ENCODE results near the gene GPER1. TPM values are rescaled to one million over a fixed set of nuclear protein-coding genes. Genes with fewer than 3 reads are reported as not detected.

GPER1 gene
- total RNA-seq, 1 experiment from 2014 or later: 0.40 TPM

GRCh38 chr7:1087465-1087814 lies 473 bp upstream of the GPER1 start:
- DNase-seq (ENCODE audit: low read depth): no peak

- DNase-seq (ENCODE audit: low read depth): no peak
Measured at GRCh38 chr7:1090236-1090635, 2.3 kb downstream of the GPER1 start.

DNA sequence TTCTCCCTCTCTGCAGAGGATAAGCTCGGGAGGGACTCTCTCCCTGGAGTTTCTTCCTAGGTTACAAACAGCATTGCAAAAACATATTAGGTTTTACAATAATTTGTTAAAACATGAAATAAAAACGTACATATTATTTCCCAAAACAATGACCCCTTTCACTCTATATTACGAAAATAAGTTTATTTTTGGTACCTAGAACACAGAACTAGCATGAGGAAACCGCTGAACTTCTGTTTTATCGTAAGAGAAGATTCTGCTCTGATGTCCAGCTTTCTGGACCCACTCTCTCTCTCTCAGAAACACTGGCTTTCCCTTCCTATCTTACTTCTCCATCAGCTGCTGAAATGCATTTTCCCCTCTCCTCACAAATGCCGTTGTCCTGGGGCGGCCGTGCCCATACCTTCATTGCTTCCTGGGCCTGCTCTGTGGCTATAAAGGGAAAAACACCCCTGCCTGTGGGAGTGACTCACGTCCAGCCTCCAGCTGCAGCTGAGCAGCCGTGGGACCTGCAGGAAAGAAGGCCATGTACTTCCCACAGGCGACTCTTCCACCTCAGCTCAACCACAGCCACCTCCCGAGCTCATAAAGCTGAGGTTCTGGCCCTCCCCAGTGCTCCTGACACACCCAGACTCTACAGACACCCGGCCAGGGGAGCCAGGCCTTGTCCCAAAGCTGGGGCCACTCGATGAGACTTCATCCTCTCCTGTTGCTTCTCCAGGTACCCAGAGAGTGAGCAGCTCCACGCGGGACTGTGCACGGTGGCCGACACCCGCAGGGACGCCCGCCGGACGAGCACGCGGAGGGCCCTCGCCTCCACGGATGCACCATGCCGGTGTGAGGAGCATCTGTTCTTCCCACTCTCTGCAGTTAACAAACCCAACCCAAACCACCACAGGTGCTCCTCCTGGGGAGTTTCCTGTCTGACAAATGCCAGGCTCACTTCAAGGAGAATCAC lies 3.1 kb downstream of the GPER1 start:
- DNase-seq (ENCODE audit: low read depth): no peak

- DNase-seq (ENCODE audit: low read depth): no peak
Measured at GRCh38 chr7:1091644-1092027, 3.7 kb downstream of the GPER1 start.

GRCh38 chr7:1092161-1092632 lies 4.3 kb downstream of the GPER1 start:
- no peak for DNase-seq (ENCODE audit: low read depth)

DNA sequence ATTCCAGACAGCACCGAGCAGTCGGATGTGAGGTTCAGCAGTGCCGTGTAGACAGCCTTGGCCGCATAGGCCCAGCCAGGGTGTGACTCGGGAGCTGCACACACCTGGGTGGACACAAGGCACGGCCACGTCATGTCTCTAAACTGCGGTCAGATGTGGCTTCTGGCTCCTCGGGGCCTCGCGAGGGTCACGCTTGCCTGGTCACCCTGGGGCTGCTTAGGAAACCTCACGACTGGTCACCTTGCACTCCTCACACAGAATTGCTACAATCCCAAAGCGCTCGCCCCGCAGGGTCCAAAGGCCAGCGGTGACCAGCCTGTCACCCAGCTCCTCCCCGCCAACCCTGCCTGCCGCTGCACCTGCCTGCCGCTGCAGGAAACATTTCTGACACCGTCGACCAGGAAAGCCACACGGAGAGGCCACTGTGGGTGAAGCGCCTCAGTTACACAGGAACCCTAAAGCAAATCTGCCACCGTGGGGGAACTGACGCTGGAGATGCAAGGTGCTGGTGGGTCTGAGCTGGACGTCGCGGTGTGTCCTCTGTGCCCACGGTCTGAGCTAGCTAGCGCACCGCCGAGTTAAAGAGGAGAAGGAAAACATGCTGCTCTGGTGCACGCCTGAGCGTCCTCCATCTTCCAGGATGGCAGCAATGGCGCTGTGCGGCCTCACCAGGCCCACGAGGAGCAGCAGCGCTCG lies 5.0 kb downstream of the GPER1 start:
- DNase-seq (ENCODE audit: low read depth): no peak

DNA sequence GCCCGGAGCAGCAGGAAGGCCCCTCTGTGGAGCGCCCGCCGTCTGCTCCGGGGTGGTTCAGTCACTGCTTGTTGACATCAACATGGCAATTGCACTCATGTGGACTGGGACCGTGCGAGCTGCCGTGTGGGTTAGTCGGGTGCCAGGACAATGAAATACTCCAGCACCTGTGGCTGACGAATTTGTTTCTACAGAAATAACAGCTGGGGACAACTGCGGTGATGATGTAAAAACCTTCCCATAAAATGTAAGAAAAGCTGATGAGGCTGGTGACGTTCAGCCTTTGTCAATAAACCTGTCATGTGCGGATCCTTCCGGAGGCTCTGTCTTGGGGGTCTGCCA lies 5.6 kb downstream of the GPER1 start:
- DNase-seq (ENCODE audit: low read depth): no peak

- no peak for DNase-seq (ENCODE audit: low read depth)
Measured at GRCh38 chr7:1093916-1094508, 6.1 kb downstream of the GPER1 start.

- no peak for DNase-seq (ENCODE audit: low read depth)
Measured at GRCh38 chr7:1094870-1095269, 7.0 kb downstream of the GPER1 start.

DNA sequence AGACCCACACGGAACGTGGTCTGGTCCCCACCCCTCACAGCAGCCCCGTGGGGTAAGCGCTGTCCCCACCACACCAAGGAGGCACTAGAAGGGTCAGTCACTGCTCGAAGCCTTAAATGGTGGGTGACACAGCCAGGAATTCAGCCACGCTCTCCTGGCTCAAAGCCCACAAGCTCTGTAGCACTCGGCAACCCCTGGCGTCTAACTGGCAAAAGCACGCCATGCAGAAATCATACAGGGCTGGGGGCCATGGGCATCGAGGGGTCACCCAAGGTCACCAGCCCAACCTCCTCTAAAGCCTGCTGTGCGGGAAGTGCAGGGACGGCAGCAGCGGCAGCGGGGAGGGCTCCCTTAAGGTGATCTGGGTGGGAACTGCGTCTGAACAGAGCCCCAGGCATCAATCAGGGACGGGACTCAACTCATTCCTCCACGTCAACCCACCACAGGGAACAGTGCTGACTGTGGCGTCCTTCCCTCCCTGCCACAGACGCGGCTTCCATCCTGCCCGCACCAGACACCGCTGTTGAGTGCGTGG lies 7.8 kb downstream of the GPER1 start:
- DNase-seq (ENCODE audit: low read depth): no peak

DNA sequence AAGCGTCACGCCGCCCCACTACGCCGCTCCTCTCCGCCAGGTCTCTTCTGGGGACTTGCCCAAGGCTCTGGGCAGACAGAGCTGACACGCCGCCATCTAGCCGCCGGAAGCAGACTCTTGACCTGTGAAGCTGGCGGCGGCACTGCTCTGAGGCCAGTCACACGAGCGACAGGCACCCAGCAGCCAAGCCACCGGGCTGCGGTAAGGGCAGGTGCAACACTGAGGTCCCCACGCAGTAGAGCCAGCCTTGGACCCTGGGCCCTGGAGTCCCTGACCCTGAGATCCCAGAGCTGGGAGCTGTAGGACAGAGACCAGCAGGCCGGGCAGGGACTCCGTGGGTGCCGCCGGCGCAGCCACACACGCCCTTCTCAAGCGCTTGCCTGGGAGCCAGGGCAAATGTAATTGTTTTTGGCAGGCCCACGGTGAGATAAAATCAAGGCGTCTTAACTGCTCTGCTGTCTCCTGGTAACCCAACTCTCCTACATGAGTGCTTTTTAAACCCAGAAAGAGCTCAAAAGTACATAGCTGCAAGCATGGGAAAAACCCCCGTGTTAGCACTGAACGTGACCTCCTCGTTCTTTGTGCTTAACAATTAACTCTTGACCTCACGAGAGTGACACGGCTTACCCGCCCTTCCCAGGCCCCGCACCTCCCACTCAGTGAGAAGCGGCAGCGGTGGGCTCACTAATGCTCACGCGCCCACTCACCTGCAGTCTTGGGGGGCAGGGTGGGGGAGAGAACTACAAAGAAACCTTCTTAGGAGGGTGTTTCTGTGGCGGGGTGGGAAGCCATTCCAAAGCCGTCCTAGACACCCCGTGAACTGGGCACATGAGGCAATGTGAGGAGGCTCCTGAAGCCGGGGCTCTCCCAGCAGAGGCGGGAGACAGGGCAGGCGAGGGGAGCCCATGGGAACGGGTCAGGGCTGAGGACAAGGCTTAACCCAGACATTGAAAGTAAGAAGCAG lies 8.5 kb downstream of the GPER1 start:
- no peak for DNase-seq (ENCODE audit: low read depth)

- DNase-seq (ENCODE audit: low read depth): no peak
Measured at GRCh38 chr7:1097120-1097504, 9.2 kb downstream of the GPER1 start.

GRCh38 chr7:1098243-1099153 lies 10.6 kb downstream of the GPER1 start:
- no peak for DNase-seq (ENCODE audit: low read depth)

DNA sequence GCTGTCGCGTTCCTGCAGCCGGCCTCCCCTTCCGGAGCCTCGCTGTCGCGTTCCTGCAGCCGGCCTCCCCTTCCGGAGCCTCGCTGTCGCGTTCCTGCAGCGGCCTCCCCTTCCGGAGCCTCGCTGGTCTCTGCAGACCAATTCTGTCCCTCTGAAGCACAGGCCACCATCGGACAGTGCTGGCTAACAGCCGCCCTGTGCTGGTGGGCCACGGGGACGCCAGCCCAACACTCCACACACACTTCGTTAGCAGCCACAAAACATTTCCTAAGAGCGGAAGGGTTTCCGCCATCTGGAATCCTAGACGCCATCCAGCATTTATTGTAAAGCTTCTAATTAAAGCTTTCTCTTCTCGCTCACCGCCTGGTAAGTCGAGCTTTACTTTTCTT lies 11.2 kb downstream of the GPER1 start:
- DNase-seq (ENCODE audit: low read depth): no peak

- no peak for DNase-seq (ENCODE audit: low read depth)
Measured at GRCh38 chr7:1099637-1100036, 11.7 kb downstream of the GPER1 start.

GRCh38 chr7:1100386-1100785 lies 12.5 kb downstream of the GPER1 start:
- DNase-seq (ENCODE audit: low read depth): no peak

- DNase-seq (ENCODE audit: low read depth): no peak
Measured at GRCh38 chr7:1100834-1101562, 13.1 kb downstream of the GPER1 start.

DNA sequence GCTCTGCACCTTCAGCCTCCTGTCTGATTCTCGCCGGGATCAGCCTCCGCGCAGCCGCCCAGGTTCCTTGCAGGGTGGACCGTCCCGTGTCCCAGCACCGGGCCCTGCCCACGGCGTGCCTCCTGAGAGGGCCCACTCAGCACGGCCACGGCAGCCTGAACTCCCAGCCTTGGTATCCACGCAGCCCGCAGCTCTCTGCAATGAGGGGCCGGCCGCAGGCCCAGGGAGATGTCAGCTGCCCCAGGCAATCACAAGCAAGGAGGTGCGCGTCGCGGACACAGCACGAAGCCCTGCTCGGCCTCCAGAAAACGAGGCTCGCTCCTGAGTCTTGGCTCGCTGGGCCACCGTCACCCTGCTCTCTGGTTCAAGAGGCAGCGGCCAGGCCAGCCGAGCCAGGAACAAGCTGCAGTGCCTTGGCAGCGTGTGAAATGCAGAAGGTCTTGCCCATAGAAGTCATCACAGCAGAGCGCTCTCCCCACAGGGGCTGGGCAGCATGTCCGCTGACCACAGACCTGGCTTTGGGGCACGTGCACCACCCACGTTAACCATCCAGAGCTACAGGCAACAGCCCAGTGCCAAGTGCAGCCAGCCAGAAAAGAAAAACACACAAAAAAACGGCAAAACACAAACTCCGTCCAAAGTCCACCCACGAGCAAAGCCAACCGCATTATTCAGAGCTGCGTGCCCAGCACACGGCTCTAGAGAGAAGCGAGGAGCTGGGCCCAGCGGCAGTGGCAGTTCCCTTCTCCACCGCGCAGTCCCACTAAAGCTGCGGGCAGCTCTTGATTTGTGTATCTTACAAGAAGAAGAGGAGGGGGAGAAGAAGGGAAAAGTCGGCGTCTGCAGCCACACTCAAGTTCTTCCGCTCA lies 13.9 kb downstream of the GPER1 start:
- DNase-seq (ENCODE audit: low read depth): no peak

Data from Daoy (cell line).